EH (cell line): ENCODE data around the gene PLXNA4.

ENCODE experiments used
- DNase-seq: peaks from one replicate; pipeline ENCODE4 v3.0.0-alpha.2; 2015; ENCODE audit warnings: low read depth

PLXNA4 gene

DNA sequence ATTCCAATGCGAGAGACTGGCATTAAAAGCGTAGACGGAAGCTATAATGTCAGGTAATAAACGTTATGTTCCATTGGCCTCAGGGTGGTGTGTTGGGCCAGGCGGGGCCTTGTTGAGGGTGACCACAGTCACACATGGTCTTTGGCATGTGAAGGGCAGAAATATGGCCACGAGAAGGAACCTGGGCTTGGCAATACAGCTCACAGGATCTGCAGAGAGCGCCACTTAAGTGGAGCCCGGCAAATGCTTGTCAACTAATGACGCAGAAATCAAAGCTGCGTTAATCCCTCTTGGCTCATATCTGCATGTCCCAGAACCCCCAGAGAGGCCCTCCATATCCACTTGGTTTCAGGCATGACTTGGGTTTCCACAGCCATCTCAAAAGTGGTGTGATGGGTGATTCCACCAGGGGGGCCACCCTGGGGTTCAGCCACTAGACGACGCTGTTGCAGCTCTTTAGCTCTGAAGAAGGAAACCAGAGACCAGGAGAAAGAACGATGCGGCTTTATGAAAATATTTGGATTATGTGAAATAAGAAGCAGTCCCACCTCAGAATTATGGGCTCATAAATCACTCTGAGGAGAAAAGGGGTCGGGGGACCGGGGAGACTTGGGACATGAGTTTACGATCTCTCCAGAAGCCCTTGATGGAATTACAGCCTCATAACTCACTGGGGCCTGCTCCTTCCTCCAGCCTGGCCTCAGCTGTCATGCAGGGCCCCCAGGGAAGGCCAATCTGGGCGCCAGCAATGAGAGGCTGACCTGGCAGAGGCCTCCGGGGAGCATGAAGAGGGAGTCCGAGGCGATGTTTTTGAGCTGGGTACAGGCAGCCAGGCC lies 462.5 kb downstream of the PLXNA4 start:
- DNase-seq, result no peak

DNA sequence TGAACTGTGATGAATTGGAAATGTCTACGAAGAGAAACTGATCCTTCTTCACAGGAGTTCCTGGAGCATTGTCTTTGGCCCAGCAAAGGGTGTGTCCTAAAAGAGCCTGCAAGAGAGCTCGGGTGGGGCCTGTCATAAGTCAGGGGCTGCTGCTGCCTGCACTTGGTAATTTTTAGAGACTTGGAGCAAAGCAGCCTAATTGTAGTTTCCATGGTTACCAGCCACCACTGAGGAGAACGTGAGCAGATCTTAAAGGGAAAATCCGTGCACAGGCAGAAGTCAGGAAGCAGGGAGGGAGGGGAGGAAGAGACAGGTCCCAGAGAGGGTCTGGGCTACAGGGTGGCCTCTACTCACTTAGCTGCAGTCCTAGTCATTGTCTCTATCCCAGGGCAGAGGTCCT lies 463.6 kb downstream of the PLXNA4 start:
- DNase-seq, result no peak

DNA sequence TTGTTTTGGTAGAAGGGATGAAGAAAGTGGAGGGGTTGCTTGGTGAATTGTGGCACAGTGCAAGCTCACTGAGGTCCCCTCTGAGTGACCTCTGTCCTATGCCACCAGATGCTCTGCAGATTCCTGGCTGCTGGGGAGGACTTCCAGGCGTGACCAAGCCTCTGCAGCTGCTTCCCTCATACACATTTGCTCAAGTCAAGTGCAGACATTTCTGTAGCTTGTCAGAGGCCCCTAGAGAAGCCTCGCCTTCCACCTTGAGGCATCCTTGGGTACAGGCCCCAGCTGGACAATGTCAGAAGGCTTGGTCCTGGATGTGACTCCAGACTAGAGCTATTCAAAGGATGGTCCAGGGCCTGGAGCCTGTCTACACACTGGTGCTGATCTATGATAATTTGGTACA lies 464.2 kb downstream of the PLXNA4 start:
- DNase-seq, result no peak

DNA sequence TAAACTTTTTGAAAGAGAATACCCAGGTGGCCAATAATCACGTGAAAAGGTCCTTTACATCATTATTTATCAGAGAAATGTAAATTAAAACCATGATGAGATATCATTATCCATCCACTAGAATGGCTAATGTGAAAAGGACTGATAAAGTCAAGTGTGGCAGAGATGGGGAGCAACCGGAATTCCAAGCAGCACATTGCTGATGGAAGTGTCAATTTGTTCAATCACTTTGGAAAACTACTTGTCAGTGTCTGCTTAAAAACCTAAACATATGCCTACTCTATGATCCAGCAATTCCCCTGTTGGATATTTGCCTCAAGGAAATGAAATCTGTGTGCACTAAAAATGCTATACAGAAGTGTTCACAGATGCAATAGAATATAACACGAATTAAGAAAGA lies 465.6 kb downstream of the PLXNA4 start:
- no peak for DNase-seq

DNA sequence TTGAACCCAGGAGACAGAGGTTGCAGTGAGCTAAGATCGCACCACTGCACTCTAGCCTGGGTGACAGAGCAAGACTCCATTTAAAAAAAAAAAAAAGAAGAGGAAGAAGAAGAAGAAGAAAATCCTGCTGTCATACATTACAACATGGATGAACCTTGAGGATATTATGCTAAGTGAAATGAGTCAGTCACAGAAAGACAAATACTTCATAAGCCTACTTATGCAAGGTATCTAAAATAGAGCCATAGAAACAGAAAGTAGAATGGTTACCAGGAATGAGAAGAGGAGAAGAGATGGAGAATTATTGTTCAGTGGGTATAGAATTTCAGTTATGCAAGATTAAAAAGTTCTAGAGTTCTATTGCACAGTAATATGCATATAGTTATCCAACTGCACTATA lies 466.5 kb downstream of the PLXNA4 start:
- DNase-seq, result no peak

DNA sequence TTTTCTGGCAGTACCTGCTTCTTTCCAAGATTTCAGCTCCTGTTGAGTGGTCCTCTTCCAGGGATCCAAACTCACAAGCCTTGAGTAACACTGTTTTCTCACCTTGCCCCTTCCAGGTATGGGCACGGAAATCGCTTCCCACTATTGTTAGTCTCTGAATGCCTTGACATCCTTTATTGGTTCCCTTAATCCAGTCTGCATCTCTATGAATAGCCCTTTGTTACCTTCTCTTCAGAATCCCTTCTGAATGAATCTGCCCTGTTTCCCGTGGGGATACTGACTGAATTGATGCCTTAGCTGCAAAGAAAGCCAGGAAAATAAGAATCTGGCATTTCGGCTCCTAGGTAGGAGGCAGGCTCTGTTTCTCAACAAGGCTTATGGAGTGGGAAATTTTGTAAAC lies 467.7 kb downstream of the PLXNA4 start:
- DNase-seq, result no peak

DNA sequence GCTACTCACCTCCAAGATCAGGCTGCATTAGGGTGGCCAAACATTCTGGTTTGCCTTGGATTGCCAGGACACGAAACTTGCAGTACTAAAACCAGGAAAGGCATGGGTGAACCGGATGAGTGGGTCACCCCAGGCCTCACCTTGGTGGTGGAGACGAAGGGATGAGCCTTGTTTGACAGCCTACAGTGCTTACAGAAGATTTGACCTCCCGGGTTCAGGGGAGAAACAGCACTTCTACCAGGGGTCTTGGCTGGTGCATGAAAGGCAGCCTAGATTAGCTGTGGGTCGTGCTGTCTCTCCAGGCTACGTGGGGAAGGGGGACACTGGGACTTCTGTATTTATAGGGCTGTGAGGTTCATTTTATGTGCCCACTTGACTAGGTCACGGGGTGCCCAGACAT lies 469.8 kb downstream of the PLXNA4 start:
- no peak for DNase-seq

DNA sequence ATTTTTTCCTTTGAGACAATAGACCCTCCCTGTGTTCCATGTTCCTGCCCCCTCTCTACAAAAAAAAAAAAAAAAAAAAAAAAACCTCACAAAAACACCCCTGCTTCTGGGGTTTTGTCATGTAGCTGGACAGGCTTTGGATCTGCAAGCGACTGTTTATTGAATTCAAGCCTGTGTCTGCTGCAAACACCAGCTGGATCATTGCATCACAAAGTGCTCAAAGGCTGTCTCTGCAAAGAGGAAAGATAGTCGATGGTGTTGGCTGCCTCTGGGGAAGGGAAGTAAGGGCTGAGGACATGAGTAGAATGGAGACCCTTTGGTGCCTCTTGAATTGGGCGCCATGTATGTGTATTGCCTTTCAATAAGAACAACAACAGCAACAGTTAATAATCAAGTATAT lies 471.2 kb downstream of the PLXNA4 start:
- no peak for DNase-seq

DNA sequence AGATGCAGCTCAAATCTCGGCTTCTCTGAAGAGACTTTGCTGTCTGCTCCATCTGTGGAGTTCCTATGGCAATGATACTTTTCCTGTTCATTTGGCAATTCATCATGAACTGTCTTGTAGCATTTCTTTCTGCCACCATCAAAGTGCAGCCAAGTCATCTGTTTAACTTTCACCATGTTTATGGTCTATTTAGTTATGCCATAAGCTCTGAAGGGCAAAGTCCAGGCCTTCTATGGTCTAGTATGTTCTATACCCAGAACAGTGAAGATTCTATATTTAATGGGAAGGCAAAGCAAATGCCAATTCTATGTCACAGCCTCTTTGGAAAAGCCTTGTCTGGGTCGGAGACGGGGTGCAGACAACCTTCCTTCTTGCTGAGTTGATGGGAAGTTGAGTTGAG lies 472.6 kb downstream of the PLXNA4 start:
- no peak for DNase-seq

DNA sequence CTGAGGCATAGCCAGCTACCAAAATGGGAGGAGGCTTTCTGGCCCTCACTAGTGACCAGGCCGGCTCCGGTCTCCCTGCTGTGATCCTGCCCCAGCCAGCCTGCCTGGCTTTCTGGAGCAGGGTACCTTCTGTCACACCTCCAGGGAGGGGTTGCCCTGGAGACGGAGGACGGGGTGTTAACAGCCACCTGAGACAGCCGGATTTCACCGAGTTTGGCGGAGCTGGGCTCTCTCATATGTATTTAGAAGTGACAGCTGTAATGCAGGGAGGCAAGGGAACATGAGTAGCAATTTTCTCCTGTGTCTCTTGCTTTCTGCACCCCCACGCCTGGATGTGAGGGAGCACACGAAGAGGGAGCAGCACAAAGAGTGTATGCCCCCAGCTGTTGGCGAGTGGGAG lies 473.3 kb downstream of the PLXNA4 start:
- DNase-seq, result no peak

DNA sequence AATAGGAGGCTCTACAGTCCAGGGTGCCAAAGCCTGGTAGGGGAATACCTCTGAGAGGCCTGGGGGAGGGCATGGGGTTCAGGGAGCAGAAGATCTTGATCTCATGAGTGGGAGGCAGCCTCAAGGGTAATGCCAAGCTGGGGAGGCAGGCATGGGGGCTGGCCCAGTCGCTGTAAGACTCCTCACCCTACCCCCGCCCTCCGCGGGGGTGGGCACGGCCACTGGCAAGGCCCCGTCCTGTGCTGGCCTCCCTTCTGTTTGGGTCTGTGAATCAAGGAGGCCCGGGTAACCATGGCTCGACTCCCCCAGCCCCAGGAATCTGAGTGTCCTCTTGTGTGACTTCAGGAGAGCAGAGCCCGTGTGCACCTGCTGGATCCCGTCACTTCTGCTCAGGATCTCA lies 473.9 kb downstream of the PLXNA4 start:
- no peak for DNase-seq

DNA sequence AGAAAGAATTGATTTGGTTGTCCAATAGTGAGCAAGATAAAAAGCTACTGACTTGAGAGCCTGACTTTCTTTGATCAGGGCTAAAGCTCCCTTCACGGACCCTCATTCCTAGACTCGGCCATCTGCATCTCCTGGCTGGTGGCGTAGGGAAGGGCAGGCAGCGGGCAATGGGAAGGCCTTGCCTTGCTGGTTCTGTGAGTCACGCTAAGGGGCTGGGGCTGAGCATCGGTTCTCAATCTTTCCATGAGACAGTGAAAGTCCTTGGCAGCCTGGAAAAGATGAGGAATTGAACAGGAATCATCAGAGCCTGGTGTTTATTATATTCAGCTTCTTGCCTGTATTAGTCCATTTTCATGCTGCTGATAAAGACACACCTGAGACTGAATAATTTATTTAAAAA lies 475.3 kb downstream of the PLXNA4 start:
- no peak for DNase-seq

DNA sequence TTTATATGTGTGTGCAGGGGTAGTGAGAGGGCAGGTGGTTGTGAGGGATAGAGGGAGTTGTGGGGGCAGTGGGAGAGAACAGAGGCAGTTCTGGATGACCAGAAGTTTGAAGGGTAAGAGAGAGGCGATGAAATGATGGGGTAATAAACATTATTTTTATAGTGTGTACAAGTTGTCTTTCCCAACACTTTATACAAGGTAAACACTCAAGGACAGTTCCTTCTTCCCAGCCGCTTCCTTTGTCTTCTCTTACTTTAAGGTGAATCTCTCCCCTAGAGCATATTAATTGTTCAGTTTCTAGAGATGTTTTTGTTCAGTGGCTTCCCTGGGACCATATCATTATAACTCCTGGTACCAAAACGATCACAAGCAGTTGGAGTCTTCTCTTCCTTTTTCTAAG lies 475.8 kb downstream of the PLXNA4 start:
- no peak for DNase-seq

DNA sequence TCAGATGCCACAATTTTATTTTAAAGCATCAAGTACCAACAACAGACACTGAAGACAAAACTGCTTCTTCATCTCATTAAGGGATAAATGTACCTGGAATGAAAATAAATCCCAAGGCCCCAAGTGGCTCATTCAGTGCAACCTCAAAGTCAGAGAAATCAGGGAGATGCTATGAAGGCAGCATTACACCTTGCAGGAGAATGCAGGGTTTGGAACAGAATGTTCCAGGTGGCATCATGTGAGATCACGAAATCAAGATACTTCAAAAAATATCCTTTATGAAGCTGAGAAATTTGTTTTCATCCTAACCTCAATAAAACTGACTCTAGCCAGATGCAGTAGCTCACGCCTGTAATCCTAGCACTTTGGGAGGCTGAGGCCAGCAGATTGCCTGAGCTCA lies 477.1 kb downstream of the PLXNA4 start:
- no peak for DNase-seq

DNA sequence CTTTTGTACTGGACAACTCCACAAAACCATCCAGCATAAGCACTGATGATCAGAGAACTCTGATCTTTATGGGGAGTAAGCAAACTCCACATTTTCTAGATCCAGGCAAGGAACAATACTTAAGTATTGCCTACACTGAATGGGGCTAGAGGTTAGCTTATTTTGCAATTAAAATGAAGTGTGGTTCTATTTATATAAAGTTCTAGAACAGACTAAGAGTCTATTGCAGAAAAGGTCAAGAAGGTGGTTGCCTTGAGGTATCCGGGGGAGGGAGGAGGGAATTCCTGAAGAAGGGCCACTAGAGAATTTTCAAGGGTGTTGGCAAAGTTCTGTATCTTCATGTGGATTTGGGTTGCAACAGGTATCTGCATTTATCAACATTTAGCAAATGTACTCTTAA lies 477.9 kb downstream of the PLXNA4 start:
- no peak for DNase-seq

DNA sequence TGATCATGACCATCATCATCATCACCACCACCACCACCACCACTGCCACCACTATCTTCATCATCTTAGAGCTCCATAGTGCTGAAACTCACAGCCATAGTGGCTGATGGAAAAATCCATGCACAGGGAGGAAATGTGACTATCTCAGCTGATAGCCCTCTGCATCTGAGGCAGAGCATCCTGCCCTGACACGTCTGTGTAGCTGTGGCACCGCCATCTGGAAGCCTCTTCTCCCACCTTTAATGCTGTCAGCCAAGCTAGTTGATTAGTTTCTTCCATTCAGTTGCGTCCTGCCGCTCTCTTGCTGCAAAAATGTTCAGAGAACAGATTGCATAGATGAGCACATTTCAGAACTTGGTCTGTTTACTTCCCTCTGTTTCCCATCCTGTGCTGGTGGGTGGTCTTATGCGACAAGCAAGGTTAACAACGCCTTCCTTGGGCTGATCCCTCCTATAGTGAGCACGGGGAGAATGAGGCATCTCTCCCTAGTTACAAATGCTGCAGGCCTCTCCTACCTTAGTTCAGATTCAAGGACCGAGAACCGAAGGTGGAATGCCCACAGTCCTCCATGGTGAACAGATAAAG lies 478.6 kb downstream of the PLXNA4 start:
- no peak for DNase-seq

DNA sequence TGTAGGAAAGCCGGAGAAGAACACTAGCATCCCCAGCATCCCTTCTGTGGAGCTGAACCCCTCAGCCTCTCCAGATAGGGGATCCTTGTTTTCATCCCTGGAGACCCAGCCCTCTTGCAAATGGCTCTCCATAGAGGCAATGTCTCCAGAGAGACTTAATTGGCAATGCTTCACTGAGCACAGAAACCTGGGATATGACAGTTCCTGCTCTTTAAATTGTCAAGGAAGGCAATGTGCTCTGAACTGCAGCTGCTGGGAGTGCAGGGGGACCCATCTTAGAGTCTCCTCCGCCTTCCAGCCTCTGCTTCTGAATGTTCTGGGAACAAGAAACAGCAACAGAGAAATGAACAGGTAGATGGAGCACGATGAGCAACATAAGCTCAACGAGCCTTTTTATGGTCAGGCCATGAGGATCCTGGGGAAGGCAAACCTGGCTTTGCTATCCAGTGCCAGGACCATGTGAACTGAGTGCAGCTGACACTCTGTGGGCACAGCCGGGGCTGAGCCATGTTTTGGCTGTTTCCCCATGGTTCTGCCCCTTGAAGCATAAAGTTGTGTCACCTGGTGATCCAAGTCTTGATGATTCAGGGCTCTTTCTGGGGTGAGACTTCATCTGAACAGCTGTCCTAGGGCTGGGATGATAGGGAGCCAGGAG lies 481.0 kb downstream of the PLXNA4 start:
- DNase-seq, result no peak

DNA sequence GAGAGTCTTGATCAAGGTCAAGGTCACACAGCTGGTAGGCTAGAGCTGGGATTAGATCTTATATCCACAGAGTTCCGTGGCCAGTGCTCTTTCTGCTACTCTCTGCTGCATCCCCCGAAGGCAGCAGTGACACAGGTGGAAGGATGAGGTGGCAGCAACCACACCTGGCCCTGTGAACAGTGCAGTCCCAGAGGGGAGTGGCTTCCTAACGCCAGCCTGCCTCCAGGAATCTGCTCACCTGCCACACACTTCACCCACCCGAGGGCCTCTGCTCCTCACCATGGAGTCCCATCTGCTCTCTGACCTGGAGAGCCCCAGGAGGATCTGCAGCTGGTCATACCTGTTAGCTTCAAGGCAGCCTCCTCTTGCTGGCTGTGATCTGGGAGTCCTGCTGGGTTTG lies 484.2 kb downstream of the PLXNA4 start:
- DNase-seq, result no peak

DNA sequence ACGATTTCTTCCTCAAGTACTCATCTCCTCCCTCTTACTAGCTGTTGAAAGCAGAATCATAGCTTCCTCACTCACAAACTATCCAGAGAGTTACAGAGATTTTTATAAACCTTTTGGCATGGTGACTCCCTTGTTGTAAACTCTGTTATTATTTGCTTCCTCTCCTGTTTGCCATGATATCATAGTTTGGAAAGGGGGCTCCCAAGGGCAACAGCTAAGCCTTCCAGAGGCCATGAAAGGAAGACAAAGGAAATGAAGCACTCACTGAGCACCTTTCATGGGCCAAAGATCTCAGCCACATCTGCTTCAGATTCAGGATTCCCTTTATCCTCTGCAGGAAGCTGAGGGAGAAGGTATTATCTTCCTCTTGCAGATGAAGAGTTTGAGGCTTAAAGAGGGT lies 484.6 kb downstream of the PLXNA4 start:
- DNase-seq, result no peak

DNA sequence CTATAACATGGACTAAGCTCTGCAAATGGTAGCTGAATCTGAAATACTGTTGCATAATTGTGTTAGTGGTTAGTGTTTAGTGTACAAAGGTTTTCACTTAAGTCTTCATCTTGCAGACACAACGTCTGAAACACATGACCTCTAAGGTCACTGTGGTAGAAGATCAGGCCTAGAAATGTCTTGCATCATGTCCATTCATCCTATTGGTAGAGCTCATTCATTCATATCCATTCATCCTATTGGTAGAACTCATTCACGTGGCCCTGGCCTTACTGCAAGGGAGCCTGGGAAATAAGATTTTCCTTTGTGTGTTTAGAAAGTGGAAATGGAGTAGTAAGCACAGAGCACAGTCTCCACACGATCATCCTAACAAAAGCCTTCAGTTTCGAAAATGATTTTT lies 485.8 kb downstream of the PLXNA4 start:
- no peak for DNase-seq

DNA sequence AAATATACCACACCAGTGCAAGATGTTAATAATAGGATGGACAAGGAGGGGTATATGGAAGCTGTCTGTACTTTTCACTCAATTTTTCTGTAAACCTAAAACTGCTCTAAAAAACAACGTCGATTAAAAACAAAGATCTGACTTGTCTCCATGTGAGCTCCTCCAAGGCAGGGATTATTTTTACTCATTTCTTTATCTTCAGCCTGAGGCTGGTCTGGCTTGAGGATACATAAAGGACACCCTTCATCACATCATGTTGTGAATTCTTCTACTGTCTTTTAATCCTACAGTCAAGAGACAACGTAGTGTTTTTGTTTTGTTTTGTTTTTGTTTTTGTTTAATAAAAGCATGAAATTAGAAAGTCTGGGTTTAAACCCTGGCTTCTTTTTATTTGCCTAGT lies 486.9 kb downstream of the PLXNA4 start:
- DNase-seq, result no peak

DNA sequence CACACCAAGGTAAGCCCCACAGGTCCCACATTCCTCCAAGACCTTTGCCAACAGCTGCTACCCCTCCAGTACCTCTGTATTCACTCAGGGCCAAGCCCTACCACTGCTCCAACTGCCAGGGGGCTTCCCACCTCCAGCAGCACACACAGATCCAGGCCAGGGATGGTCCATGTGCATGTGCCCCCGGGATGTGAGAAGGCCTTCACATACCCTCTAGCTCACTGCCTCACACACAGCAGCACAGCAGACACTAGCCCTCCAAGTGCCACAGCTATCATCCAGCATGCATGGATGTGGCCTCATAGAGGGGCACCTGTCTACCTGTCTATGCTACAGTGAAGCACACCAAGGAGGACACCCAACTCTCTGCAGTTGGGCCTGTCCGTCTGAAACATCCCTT lies 488.8 kb downstream of the PLXNA4 start:
- DNase-seq, result no peak

DNA sequence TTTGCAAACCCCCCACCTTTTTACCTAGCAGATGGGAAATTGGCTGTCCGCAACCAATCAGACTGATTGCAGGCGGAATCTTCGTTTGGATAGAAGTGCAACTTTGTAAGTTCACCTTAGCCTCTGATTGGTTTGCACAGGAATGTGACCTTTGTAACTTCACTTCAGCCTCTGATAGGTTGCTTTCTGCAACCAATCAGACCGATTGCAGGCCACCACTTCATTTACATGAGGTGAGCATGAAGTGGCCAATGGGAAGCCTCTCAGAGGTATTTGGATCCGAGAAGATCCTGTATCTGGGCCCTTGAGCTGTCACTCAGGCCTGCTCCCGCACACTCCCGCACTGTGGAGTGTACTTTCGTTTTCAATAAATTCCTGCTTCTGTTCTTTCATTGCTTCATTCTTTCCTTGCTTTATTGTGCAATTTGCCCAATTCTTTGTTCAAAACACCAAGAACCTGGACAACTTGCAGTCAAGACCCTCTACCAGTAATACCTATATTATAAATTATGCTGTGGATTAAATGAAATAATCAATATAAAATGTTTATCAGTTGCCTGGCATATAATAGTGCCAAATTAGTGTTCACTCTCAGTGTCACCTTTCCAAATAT lies 491.4 kb downstream of the PLXNA4 start:
- DNase-seq, result peak; percentile 27
